ENCODE data around the gene AFF4.
A peak's percentile ranks its signal among the peaks of the same experiment; 100 is the strongest.
"Not testable (repeated sequence)": the region's sequence is repeated elsewhere in the genome, so short reads cannot be mapped to it uniquely, and the experiment has no call there.

The AFF4 gene, protein sequence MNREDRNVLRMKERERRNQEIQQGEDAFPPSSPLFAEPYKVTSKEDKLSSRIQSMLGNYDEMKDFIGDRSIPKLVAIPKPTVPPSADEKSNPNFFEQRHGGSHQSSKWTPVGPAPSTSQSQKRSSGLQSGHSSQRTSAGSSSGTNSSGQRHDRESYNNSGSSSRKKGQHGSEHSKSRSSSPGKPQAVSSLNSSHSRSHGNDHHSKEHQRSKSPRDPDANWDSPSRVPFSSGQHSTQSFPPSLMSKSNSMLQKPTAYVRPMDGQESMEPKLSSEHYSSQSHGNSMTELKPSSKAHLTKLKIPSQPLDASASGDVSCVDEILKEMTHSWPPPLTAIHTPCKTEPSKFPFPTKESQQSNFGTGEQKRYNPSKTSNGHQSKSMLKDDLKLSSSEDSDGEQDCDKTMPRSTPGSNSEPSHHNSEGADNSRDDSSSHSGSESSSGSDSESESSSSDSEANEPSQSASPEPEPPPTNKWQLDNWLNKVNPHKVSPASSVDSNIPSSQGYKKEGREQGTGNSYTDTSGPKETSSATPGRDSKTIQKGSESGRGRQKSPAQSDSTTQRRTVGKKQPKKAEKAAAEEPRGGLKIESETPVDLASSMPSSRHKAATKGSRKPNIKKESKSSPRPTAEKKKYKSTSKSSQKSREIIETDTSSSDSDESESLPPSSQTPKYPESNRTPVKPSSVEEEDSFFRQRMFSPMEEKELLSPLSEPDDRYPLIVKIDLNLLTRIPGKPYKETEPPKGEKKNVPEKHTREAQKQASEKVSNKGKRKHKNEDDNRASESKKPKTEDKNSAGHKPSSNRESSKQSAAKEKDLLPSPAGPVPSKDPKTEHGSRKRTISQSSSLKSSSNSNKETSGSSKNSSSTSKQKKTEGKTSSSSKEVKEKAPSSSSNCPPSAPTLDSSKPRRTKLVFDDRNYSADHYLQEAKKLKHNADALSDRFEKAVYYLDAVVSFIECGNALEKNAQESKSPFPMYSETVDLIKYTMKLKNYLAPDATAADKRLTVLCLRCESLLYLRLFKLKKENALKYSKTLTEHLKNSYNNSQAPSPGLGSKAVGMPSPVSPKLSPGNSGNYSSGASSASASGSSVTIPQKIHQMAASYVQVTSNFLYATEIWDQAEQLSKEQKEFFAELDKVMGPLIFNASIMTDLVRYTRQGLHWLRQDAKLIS

GRCh38 chr5:132963171-132964104 lies at the start of gene AFF4:
Gene AFF4, minus strand, starts transcription at chr5:132963634. Its CDS starts 26,445 bp downstream, at chr5:132937189.
- peak; percentile 74 for DNase-seq

- not testable (repeated sequence) for DNase-seq
Measured at GRCh38 chr5:133008455-133008854, 45.0 kb upstream of the AFF4 start.

DNA sequence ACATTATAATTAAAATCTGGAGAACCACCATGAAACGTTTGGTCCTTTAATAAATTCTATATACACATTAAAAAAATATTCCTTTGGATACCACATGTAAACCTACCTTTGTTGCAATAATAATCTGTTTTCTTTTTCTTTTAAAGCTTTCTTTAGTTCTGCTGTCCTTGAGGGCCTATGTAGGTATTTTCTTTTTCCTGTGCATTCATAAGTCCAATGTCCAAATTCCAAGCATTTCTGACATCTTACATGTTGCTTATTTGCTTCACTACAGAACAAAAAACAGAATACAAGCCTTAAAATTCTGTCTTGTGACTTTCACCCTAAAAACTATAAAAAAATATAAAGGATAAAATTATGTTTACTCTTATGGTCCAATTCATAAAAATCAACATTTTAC lies 43.2 kb upstream of the AFF4 start:
- no peak for DNase-seq

DNA sequence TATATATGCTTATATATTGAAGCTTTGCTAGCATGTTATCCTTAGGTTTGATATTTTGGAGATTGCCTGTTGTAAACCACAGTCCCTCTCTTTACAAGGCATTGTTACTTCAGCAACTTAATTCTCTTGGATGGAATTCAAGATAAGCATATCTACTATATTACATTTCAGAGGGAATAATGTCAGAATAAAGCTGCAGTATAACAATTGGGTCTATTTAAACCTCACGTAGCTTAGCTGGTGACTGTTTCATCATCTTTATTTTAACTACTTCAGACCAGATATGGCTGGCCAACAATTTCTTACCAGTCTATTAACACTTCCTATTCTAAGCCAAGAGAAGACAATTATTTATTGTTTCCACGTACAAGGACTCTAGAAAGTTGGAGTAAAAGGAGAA lies 35.8 kb upstream of the AFF4 start:
- no peak for DNase-seq

DNA sequence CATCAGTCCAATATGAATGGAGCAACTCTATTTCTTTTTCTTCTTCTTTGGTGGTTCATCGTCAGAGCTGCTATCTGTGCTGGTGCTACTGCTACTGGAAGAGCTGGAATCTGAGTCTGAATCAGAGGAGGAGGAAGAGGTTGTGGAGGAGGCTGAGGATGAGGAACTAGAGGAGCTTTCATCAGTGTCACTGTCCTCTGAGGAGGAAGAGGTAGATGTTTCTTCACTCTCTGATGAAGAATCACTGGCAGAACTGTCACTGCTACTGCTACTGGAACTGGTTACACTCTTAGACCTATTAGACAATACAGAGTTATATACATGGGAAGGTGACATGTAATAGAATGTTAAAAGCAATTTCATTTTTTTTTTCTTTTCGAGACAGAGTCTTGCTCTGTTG lies 35.1 kb upstream of the AFF4 start:
- no peak for DNase-seq

DNA sequence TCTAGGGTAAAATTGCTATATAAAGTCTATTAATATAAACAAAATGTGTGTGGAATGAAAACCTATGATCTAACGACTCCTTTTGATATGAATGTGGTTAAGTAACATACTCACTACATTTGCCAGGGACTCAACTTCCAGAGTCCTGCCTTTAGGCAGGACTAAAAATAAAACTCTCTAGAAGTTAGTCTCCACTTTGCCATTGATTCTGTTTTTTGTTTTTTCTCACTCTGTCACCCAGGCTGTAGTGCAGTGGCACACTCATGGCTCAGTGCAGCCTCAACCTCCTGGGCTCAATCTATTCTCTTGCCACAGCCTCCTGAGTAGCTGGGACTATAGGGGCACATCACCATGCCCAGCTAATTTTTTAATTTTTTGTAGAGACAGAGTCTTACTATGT lies 32.9 kb upstream of the AFF4 start:
- no peak for DNase-seq

GRCh38 chr5:132987531-132988408 lies 24.3 kb upstream of the AFF4 start:
- DNase-seq = no peak

GRCh38 chr5:132982971-132983370 lies 19.5 kb upstream of the AFF4 start:
- not testable (repeated sequence) for DNase-seq

DNA sequence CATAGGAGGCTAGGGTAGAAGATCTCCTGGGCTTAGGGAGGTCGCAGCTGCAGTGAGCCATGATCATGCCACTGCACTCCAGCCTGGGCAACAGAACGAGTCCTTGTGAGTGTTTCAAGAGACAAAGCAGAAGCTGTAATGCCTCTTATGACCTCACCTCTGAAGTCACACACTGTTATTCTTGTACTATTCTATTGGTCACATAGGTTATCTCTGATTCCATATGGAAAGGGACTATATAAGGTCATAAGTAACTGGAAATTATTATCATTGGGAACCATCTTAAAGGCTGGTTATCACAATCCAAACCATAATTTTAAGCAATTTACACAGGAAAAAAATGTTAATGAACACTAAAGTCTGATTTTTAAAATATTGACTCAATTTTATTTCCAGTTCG lies 17.9 kb upstream of the AFF4 start:
- no peak for DNase-seq

GRCh38 chr5:132979976-132980375 lies 16.5 kb upstream of the AFF4 start:
- no peak for DNase-seq

GRCh38 chr5:132979367-132979940 lies 16.0 kb upstream of the AFF4 start:
- no peak for DNase-seq

- no peak for DNase-seq
Measured at GRCh38 chr5:132976852-132977251, 13.4 kb upstream of the AFF4 start.

GRCh38 chr5:132972436-132972828 lies 9.0 kb upstream of the AFF4 start:
- not testable (repeated sequence) for DNase-seq

- DNase-seq = no peak
Measured at GRCh38 chr5:132971483-132972435, 8.3 kb upstream of the AFF4 start.

GRCh38 chr5:132965120-132965519 lies 1.7 kb upstream of the AFF4 start:
- DNase-seq = no peak

DNA sequence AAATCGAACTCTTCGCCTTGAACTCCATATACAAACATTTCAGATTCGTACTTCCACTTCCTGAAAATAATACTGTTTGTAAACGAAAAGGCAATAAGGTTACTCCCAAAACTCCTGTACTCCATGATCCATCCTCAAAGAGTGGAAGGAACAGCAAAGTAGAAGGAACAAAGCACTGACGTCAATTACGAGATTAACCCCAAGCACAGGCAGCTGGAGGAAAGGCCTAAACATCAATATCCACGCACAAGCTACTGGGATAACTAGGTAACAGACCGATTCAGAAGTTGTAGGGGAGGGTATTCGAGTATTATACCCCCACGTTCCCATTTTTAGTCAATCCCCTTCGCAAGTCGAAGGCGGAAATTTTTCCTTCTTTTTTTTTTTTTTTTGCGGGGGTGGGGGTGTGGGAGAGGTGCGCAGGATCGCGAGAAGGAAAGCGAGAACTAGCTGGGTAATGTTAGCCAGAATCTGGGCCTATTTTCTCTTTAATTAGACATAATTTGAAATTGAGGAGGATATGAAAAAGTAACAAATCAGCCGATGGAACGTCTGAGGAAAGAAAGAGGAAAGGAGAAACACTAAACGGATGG lies 909 bp downstream of the AFF4 start:
- peak; percentile 25 for DNase-seq

DNA sequence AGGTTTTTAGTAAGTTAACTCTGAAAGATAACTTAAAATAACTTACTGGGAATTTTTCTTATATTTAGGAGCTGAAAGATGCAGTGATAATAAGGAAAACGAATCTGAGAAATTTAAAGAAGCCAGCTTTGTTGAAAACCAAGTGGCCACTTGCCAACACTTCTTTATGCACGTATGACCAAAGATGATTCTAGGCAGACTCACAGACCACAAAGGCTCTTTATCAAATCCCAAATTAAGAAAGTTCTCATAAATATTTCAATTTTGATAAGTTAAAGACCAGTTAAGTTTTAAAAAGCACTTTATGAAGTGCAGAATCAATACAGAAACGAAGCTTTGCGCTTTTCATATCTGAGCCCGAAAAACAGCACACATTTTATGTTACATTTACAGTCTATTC lies 1.5 kb downstream of the AFF4 start:
- DNase-seq = no peak

- DNase-seq = not testable (repeated sequence)
Measured at GRCh38 chr5:132961123-132961815, 2.2 kb downstream of the AFF4 start.
